Calu3 (cell line): Measurements from ENCODE around the gene SMARCA2. TPM values are rescaled to one million over a fixed set of nuclear protein-coding genes. Genes with fewer than 3 reads are reported as not detected.

Experiments
- BruUV-seq: library from RNA; stranded (reverse); fragments of 400-500 nt; replicated peaks from 2 replicates; lab custom pipeline; 2021; lab: Mats Ljungman, UMichigan
- CTCF ChIA-PET: fragments of 300-600 bp; sonication (Branson Sonifier 250); formaldehyde crosslinking; loops from one replicate; lab custom pipeline; 2022; ENCODE audit warnings: antibody characterized with exemption; lab: Charles Lee
- DNase-seq: peaks from one replicate; pipeline ENCODE4 v3.0.0; 2022
- H3K27ac Mint-ChIP-seq: one replicate; pipeline ENCODE4 v1.8.0; 2022; ENCODE audit warnings: mixed read lengths; ENCODE audit not compliant: unreplicated experiment
- H3K27me3 Mint-ChIP-seq: one replicate; pipeline ENCODE4 v1.8.0; 2022; ENCODE audit warnings: mixed read lengths; ENCODE audit not compliant: unreplicated experiment
- H3K36me3 Mint-ChIP-seq: one replicate; pipeline ENCODE4 v1.8.0; 2022; ENCODE audit warnings: mild to moderate bottlenecking, moderate library complexity, mixed read lengths; ENCODE audit not compliant: insufficient read depth, unreplicated experiment
- H3K4me1 Mint-ChIP-seq: one replicate; pipeline ENCODE4 v1.8.0; 2022; ENCODE audit warnings: mild to moderate bottlenecking, low read depth, mixed read lengths; ENCODE audit not compliant: unreplicated experiment
- H3K4me3 Mint-ChIP-seq: one replicate; pipeline ENCODE4 v1.8.0; 2022; ENCODE audit warnings: mild to moderate bottlenecking, low read depth, moderate library complexity, mixed read lengths; ENCODE audit not compliant: unreplicated experiment
- H3K9me3 Mint-ChIP-seq: one replicate; pipeline ENCODE4 v1.8.0; 2022; ENCODE audit warnings: low read depth, mixed read lengths; ENCODE audit not compliant: unreplicated experiment
- CTCF ChIP-seq: fragments of 200-600 bp; IDR thresholded peaks from one replicate; pipeline ENCODE4 v1.8.0; 2022; ENCODE audit warnings: antibody characterized with exemption; ENCODE audit not compliant: unreplicated experiment
- intact Hi-C: fragments of 100-400 bp; cut with micrococcal nuclease; formaldehyde crosslinking; loops from one replicate; pipeline ENCODE4 v1.10.0; 2022; ENCODE audit not compliant: unreplicated experiment
- total RNA-seq: library from RNA; stranded (reverse); gene quantifications from 2 replicates; pipeline ENCODE4 v1.2.3, GENCODE V29; 2022

Gene SMARCA2
- total RNA-seq, 1 experiment from 2014 or later = 47.4 TPM

- H3K4me1 Mint-ChIP-seq = peaks cover 10% of the 10 kb centered on the region
- no peak overlapping the region for H3K4me3 Mint-ChIP-seq
- peaks cover 2% of the 10 kb centered on the region for H3K9me3 Mint-ChIP-seq
- TF ChIP-seq CTCF = no peak
- DNase-seq = no peak
- no peak overlapping the region for H3K27ac Mint-ChIP-seq
- intact Hi-C loops = no loop called here
- H3K36me3 Mint-ChIP-seq = no peaks in the 10 kb centered on the region
- CTCF ChIA-PET = no interaction called here
- no peaks in the 10 kb centered on the region for H3K27me3 Mint-ChIP-seq
- BruUV-seq = no TSS peak
Observed at GRCh38 chr9:2234371-2234893, 219.3 kb downstream of the SMARCA2 start.

- TF ChIP-seq CTCF = no peak
- intact Hi-C loops = no loop called here
- Mint-ChIP-seq H3K27ac (no peak overlapping the region), H3K36me3 (no peaks in the 10 kb centered on the region), H3K4me3 (no peak overlapping the region), H3K27me3 (no peaks in the 10 kb centered on the region), H3K4me1 (peaks cover 8% of the 10 kb centered on the region), H3K9me3 (peaks cover 2% of the 10 kb centered on the region)
- CTCF ChIA-PET = no interaction called here
- DNase-seq = no peak
- BruUV-seq = no TSS peak
Observed at GRCh38 chr9:2235623-2236022, 220.5 kb downstream of the SMARCA2 start.

GRCh38 chr9:2236850-2237249, 221.7 kb downstream of the SMARCA2 start:
- no peaks in the 10 kb centered on the region for H3K27me3 Mint-ChIP-seq
- no peak overlapping the region for H3K27ac Mint-ChIP-seq
- DNase-seq = no peak
- CTCF ChIA-PET = no interaction called here
- peaks cover 2% of the 10 kb centered on the region for H3K9me3 Mint-ChIP-seq
- H3K4me3 Mint-ChIP-seq = no peak overlapping the region
- no TSS peak for BruUV-seq
- intact Hi-C loops = no loop called here
- H3K4me1 Mint-ChIP-seq = peaks cover 8% of the 10 kb centered on the region
- H3K36me3 Mint-ChIP-seq = peaks cover 4% of the 10 kb centered on the region
- TF ChIP-seq CTCF = no peak

GRCh38 chr9:2241461-2241835, 226.3 kb downstream of the SMARCA2 start:
- Mint-ChIP-seq H3K4me1 (peaks cover 36% of the 10 kb centered on the region), H3K4me3 (peak overlapping the region; percentile 77), H3K27ac (peak overlapping the region; percentile 83), H3K27me3 (no peaks in the 10 kb centered on the region), H3K36me3 (peaks cover 20% of the 10 kb centered on the region), H3K9me3 (peaks cover 2% of the 10 kb centered on the region)
- BruUV-seq = no TSS peak
- no peak for DNase-seq
- intact Hi-C loops = loop anchor here (5.0 to 10.0 kb wide), 3 partner anchors 53 to 383 kb away; partner anchors contain the start of gene VLDLR
- CTCF ChIA-PET = interaction anchor here (0.5 kb wide), 1 partner anchor 424 kb away, joined by 3 read pairs; no protein-coding TSS in a partner anchor
- TF ChIP-seq CTCF = no peak
